NCI-H146 treated with DMSO at 0.1 percent for 48 hours (cell line): Measurements from ENCODE around the gene PBX4.

Experiments used
- DNase-seq: peaks from one replicate; lab custom pipeline; 2025; ENCODE audit not compliant: unreplicated experiment; lab: John Stamatoyannopoulos, UW

Gene PBX4

DNA sequence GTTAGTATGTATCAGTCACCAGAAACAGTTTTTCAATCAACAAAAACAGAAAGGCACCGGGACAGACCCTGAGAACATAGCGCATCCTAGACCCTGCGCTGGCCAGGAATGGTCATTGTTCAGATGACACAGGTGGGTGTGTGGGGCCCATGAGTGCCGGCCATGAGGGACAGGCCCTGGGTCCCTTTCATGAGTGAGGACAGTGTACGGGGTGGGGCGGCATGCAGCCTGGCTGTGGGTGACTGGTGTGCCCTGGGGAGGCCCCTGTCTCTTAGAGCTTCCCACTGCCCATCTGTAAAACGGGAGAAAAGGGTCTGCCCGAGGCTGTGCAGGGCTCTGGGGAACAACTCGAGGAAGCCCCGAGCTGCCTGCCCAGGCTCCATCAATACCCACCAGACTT lies 25.8 kb downstream of the PBX4 start:
- no peak for DNase-seq

DNA sequence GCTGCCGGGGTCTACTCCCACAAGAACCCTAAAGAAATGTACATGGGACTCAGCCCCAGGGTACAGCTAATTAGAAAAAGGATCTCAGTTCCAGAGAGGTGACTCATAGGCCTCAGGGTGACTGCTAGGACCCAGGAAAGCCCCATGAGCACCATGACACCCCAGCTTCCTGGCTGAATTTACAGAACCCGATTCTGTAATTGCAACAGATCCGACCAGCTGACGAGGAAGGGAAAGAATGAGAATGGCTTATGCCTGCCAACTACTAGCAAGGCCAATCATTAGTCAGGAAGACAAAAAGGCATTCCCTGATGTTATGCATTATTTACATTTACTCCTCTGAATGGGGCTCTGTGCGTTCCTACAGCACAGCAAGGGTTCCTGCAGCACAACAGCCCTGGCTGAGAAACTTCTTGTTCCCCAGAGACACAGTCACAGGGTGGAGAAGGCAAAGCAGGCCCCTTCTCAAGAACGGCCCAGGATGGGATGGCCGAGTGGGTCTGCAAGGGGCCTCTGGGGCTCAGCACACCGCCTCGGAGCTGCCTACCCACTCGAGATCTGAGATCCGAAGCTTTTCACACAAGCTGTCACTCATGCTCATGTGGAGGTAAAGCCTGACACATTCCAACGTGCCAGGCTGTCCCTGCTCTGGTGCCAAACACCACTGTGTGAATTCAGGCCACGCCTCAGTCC lies 27.2 kb downstream of the PBX4 start:
- DNase-seq, result no peak

DNA sequence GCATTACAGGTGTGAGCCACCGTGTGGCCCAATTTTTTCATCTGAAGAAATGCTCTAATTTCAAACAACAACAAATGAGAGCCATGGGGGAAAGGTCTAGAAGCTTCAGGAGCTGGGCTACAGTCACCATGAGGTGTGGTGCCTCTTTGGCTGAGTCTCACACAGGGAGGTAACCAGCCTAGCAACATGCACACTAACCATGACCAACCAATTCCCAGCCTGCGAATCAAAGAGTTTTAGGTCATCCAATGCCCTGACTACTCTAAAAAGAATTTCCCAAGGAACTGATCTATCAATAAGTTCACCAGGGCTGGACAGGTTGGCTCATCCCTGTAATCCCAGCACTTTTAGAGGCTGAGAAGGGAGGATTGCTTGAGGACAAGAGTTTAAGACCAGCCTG lies 29.9 kb downstream of the PBX4 start:
- DNase-seq, result no peak

DNA sequence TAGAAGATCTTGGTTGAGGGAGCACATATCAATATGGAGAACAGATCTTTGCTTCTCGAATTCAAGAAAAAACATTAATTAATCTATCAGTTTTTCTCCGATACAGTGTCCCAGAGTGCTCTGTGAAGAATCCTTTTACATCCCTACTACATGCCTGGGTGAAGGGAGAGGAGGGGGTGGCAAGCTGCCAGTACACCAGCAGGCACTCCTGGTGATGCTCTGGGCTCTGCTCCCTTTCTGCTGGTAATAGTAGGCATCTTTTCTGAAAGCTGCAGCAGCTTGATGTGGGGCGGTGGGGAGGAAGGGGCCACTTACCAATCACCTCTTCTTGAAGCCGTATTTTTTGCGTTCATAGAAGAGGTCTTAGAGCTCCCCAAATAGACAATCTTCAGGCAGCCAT lies 30.7 kb downstream of the PBX4 start:
- no peak for DNase-seq

DNA sequence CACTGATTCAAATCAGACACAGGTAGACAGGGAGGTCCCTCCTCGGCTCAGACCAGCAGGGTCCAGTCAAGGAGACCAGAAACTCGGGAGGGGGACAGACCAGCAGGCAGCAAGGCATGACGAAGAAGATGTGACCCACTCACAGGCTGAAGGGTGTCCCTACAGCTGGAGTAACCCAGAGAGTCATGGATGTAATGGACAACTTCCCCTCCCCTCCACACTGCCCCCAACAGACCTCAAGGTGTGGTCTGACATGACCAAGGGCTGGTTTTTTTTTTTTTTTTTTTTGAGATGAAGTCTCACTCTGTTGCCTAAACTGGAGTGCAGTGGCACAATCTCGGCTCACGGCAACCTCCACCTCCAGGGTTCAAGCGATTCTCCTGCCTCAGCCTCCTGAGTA lies 34.1 kb downstream of the PBX4 start:
- DNase-seq, result no peak

DNA sequence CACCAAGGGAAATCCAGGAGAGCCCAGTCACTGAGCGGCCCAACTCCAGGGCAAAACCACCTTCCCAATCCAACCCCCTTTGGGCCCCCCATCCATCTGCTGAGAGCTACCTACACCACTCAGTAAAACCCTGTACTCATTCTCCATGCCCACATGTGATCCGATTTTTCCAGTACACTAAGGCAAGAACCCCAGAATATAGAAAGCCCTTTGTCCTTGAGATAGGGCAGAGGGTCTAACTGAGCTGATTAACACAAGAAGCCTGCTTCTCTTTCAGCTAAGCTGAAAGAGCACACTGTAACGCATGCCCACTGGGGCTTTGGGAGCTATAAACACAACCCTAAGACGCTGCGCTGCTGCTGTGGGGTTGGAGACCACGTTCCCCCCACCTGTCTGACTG lies 36.0 kb downstream of the PBX4 start:
- no peak for DNase-seq

DNA sequence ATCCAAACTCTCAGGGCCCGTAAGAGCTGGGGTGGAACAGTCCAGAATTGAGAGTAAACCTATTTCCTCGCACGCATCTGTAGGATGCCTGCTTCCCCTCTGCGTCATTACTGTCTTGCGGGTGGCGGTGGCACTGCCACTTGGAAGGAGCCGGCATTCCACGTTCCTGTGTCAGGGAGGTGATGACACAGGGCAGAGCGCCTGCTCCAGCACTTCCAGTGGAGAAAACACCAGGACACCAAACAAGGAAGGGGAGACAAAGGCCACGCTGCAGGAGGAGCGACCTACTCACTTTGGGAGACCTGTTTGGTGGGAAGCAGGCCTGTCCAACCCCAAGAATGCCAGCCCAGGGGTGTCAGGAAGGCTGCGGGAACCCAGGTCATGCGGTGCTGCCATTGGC lies 37.1 kb downstream of the PBX4 start:
- no peak for DNase-seq

DNA sequence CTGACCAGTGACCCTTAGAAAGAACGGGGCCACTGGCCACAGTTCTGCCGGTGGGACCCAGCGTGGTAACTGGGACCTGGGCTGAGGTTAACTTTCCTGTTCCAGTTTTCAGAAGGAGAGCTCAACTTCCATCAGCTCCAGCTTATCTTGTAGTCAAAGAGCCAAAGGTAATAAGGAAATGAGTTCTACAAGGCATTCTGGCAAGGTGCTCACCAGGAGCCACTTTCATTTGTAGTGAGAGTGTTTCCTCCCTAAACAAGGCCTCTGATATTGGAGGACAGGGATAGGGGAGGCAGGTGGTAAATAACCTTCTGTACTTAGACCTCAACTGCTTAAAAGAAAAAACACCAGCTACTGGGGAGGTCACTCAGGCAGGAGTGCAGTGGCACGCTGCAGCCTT lies 38.1 kb downstream of the PBX4 start:
- DNase-seq, result no peak

DNA sequence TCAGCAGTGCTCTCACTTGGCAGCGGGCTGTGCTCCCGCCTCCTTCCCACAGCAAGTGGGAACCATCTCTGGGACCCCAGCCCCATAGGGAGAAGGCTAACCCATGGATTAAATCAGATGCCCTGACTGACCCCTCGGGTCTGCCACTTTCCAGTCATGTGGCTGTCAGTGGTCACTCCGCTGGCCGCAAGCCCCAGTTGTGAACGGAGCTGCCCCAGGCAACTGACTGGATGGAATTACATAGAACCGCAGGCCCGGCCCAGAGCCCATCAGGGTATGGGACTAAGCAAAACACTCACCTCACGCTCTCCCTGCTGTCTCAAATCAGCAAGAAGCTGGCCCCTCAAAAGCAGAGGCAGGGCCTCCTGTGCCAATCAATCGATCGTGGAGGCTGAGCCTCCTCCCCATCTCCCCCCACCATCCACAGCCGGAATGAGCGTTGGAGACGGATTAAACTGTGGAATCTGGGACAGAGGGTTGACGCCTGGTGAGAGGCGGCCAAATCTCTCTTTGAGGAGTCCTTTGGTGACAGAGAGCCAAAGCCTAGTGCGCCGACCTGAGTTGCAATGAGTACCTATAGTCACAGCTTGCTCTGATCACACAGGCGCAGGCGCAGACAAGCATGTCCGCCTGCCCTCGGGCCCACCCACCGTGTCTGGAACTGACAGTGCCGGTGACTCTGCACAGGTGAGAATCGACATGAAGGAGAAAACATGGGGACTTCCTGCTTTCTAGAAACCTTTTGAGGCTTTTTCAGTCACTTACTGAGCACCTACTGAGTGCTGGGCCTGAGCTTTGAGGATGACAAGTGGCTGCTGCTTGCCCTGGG lies 38.7 kb downstream of the PBX4 start:
- DNase-seq, result no peak

DNA sequence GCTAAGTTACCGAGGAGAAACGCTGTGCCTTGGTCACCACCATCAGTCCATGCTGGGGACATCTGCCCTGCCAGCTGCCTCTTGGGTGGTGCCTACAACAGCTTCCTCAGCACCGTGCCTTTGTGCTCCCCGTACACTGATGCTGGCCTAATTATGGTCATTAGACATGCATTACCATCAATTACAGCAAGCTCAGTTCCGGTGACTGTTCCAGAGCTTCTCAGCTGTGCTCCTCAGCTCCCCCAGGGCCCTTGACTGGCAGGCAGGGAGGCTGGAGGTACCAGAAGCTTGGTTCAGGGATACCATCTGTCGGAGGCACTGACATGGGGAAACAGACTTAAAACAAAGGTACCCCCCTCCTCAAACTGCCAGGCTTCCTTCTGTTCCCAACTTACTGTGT lies 40.2 kb downstream of the PBX4 start:
- DNase-seq, result peak; percentile 97

DNA sequence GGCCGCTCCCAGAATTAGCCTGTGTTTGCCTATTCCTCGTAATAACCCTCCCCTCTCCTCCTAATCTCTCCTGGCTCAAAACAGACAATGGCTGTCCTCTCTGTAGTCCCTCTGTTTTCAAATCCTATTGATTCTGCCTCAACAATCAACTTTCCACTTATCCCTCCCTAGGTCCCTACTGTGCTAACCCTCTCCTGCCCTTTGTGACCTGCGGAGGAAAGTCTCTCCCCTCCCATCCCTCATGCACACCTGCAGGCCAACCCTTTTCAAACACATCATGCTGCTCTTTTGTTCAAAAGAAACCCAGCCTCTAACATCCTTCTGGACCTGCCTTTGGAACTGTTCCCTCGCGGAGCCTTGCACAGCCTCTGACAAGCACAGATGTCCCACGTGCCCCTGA lies 43.1 kb downstream of the PBX4 start:
- peak; percentile 99 for DNase-seq

DNA sequence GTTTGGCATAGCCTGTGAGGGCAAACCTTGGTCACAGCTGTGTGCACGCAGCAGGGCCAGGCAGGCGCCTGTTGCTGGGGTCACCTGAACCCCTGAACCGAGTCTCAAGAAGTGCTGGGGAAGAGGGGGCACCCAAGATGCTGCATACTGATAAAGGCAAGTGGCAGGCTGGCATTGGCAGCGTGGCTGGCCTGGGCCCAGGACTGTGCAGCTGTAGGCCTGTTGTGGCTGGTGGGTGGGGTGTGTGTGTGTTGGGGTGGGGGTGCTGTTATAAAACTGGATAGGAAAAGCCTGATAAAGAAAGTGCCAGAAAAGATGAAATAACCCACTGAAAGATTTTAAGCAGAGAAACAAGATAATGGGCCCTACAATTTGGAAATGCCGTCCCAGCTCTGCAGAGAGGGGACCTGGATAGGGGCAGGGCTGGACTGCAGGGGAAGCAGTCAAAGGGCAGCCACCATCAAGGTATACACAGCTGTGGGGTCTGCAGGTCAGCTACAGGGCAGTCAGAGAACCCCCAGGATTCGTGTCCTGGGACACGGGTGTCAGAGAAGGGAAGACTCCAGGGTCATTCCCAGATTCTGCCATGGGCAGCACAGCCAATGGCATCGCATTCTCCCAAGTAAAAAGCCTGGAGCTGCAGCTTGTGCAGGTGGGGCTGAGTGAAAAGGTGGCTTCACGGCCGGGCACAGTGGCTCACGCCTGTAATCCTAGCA lies 47.3 kb downstream of the PBX4 start:
- DNase-seq, result no peak

DNA sequence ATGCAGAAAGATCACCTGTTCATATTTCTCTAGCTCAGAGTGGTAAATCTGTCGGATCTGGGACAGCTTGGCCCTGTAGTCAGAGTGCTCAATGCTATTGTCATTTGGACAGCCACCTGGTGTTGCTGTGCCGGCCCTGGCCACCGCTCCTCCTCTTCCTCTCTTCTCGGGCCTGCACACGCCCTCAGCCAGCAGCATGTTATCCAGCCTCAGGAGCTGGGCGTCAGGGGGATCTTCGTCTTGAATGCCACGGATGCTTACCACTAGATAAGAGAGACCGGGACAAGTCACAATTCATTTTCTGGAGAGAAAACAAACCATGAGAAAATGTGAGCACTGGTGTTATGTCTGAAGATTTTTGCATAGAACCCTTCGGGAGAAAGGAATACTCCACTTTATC lies 47.9 kb downstream of the PBX4 start:
- DNase-seq, result no peak

DNA sequence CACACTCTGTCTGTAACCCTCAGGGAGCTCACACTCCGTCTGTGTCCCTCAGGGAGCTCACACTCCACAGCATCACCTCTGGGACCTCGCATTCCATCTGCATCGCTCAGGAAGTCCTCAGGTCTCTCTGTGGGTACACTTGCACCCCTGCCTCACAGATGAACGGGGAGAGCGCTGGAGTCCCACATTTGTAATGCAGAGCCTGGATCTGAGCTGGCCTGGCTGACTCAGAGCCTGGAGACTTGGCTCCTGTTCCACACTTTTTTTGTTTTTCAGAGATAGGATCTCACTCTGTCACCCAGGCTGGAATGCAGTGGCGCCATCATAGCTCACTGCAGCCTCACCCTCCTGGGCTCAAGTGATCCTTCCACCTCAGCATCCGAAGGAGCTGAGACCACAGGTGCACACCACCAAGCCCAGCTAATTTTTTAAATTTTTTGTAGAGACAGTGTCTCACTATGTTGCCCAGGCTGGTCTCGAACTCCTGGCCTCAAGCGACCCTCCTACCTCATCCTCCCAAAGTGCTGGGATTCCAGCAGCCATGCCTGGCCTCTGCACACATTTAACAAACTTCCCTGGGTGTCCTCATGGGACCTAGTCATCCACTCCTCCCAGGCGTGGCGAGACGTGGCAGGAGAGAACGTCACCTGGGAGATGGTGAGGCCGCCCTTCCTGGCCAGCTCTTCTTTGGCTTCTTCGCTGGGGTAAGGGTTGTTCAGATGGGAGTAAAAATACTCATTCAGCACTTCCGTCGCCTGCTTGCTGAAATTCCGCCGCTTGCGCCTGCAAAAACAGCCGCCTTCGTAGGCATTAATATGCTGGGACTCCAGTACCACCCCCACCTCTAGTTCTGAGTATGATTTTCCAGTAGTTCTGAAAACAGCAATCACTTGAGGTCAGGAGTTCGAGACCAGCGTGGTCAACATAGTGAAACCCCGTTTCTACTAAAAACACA lies 49.4 kb downstream of the PBX4 start:
- DNase-seq, result no peak

DNA sequence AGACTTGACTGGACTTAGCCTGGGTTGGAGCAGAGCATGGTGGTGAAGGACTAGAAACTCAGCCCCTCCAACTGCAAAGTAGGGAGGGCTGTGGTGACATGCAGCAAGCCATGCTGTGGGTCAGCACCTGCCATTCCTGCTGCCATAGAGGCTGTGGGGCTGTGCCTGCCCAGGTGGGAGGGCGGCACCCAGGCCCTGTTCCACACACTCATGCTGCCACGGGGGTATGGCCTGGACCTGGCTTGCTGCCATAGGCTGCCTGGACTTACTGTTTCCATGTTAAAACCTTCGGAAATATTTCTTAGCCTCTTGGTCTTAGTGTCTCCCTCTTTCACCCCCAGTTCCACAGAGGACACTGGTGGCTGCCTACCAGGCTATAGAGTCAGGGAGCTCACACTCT lies 51.1 kb downstream of the PBX4 start:
- DNase-seq, result no peak

DNA sequence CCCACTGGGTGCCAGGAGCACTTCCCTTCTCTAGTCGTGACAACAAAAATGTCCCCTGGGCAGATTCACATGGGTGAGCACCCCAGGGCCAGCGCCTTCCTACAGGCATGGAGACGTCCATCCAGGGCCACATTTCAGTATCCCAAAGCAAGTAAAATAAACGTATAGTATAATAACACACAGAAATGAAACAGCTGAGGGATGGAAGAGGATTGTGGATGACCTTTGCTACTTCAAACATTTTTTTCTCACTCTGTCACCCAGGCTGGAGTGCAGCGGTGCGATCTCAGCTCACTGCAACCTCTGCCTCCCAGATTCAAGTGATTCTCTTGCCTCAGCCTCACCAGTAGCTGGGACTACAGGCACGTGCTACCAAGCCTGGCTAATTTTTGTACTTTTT lies 52.2 kb downstream of the PBX4 start:
- no peak for DNase-seq

DNA sequence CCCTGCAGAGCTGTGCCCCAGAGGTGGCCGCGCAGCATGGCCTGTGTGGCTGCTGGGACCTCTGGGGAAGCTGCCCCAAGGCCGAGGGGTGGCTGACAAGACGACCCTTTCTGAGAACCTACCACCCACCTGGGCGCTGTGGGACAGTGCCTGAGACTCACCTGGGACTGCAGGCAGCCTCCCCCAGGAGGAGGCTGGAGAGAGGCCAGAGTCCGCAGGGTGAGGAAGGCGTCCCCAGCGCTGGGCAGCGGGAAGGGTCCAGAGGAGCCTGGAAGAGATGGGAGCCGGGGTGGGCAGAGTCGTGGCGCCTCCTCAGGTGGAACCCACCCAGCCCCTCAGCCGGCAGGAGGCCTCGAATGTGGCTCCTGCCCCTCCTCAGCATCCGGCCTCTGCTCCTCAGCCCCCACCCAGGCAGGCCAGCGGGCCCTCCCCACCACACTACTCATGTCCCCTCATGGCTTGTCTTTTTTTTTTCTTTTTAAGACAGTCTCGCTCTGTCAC lies 55.1 kb downstream of the PBX4 start:
- DNase-seq, result no peak

DNA sequence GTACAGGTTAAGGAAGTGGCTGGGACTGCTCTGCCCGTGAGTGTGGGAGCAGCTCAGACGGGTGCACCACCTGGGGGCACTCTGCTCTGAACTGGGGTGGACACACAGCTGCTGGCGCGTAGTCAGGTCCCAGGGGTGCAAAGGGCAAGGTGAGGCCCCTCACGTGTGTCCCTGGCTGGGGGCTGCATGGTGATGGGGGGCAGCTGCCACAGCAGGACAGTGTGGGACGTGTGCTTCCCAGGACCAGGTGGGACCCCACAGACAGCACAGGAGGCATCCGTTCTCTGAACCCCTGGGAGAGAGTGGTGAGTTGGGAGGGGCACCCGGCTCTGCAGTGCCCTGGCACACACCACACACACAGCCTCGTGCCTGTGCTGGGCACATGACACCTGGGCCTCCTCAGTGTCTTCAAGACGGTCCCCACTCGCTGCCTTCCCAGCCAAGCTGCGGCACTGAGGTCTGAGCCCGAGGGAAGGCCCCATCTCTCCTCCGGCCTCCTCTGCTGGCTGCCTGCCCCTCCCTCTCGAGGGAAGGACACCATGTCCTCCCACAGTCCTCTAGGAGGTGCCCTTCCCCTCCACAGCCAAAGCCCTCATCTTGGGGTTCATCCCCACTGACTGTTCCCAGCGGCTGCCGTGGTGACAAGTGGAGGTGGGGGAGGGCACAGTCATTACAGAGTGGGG lies 55.7 kb downstream of the PBX4 start:
- no peak for DNase-seq

DNA sequence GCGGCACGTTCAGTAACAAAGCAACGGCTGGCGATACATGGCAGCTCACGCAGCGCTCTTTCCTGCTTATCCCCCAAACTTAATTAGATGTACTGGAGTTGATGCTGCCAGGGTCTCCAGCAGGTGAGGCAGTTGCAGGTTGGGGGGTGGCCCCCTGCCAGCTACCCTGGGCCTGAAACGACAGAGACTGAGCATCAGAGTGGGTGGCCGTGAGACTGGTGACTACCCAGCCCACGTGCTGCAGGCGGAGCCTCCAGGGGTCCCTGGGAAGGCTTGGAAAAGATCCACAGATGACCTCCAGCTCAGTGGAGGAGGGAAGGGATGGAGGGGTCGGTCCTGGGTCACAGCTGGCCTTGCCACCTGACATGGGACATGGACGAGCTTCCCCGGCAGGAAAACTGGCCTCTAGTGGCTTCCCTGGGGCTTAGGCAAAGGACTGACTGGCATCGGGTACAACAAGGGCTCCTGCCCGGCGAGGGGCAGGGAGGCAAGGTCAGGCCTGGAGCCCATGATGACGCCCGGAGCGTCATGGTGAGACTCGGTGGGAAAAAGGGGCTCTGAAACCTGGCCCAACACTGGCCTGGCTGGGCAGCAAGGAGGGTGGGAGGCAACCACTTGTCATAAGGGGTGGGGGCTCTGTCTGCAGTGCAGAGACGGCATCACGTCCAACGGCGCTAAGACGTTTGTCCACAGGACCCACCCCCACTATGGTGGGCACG lies 56.4 kb downstream of the PBX4 start:
- DNase-seq, result no peak

DNA sequence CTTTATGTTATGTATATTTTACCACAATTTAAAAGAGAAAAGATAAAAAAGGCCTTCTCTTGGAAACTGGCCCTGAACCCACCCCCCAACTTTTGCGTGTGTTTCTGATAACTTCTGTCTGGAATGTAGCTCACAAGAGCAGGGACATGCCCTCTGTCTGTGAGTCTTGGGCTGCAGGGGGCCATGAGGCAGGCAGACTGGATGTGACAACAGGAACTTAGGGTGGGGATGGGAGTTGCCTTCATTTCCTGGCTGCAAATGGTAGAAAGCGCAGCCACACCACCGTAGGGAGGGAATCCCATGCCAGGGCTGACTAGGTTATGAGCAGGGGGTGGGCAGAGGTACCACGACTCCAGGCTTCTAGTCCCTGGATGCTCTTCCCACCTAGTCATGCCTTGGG lies 58.6 kb downstream of the PBX4 start:
- DNase-seq, result no peak
